Keratinocyte (primary cell): ENCODE data around the gene PTPN2. TPM values are rescaled to one million over a fixed set of nuclear protein-coding genes. Genes with fewer than 3 reads are reported as not detected.

Experiments
- DNase-seq: peaks from one replicate; pipeline ENCODE4 v3.0.0-alpha.2; 2011; ENCODE audit warnings: low read depth, missing footprints, low spot score
- FAIRE-seq: peaks from 2 replicates; lab custom pipeline; 2011; peaks lifted over from hg19 to GRCh38; lab: Jason Lieb, UNC
- H2AFZ ChIP-seq: 2 replicates; pipeline ENCODE4 v1.6.0; 2012; ENCODE audit warnings: low read length, control low read depth, inconsistent platforms; ENCODE audit not compliant: control insufficient read depth
- H3K27ac ChIP-seq: 2 replicates; pipeline ENCODE4 v1.5.1; 2011; ENCODE audit warnings: low read length; ENCODE audit not compliant: control insufficient read depth, insufficient read depth
- H3K27me3 ChIP-seq: 3 replicates; pipeline ENCODE4 v1.6.0; 2011; ENCODE audit warnings: low read length; ENCODE audit not compliant: control insufficient read depth, insufficient read depth; ENCODE audit errors: extremely low read depth
- H3K36me3 ChIP-seq, 2 experiments: 2 replicates in 1 of 2; 3 replicates in 1 of 2; pipeline ENCODE4 v1.5.1; 2011; ENCODE audit warnings: low read length in 2 of 2, mild to moderate bottlenecking in 1 of 2; ENCODE audit not compliant: control insufficient read depth in 2 of 2, insufficient read depth in 2 of 2; ENCODE audit errors: extremely low read depth in 1 of 2
- H3K4me1 ChIP-seq: 3 replicates; pipeline ENCODE4 v1.5.1; 2011; ENCODE audit warnings: low read length; ENCODE audit not compliant: control insufficient read depth, insufficient read depth; ENCODE audit errors: extremely low read depth
- H3K4me2 ChIP-seq: 3 replicates; pipeline ENCODE4 v1.6.0; 2011; ENCODE audit warnings: low read depth, low read length; ENCODE audit not compliant: control insufficient read depth, insufficient read depth; ENCODE audit errors: extremely low read depth
- H3K4me3 ChIP-seq, 3 experiments: fragments of 200-600 bp in 1 of 3; sonication (generic) in 1 of 3; 2 replicates in 2 of 3; 3 replicates in 1 of 3; pipeline ENCODE4 v1.5.1; 2011 to 2016; ENCODE audit warnings: low read length in 3 of 3, mild to moderate bottlenecking in 3 of 3, control low read depth in 2 of 3, inconsistent platforms in 1 of 3, low read depth in 1 of 3, mixed read lengths in 1 of 3, mixed run types in 1 of 3, moderate library complexity in 1 of 3; ENCODE audit not compliant: control insufficient read depth in 2 of 3, insufficient read depth in 2 of 3; ENCODE audit errors: extremely low read depth in 1 of 3
- H3K79me2 ChIP-seq: 2 replicates; pipeline ENCODE4 v1.6.0; 2012; ENCODE audit warnings: low read length; ENCODE audit not compliant: control insufficient read depth, insufficient read depth
- H3K9ac ChIP-seq: 3 replicates; pipeline ENCODE4 v1.6.0; 2011; ENCODE audit warnings: low read length; ENCODE audit not compliant: control insufficient read depth, insufficient read depth; ENCODE audit errors: extremely low read depth
- H3K9me1 ChIP-seq: 3 replicates; pipeline ENCODE4 v1.6.0; 2011; ENCODE audit warnings: low read length; ENCODE audit not compliant: control insufficient read depth, insufficient read depth; ENCODE audit errors: extremely low read depth
- H3K9me3 ChIP-seq: 2 replicates; pipeline ENCODE4 v1.5.1; 2012; ENCODE audit warnings: low read depth, low read length; ENCODE audit not compliant: control insufficient read depth
- H4K20me1 ChIP-seq: 3 replicates; pipeline ENCODE4 v1.6.0; 2011; ENCODE audit warnings: low read length; ENCODE audit not compliant: control insufficient read depth, insufficient read depth; ENCODE audit errors: extremely low read depth
- EZH2 ChIP-seq: IDR thresholded peaks from one replicate; pipeline ENCODE4 v1.6.1; 2012; ENCODE audit warnings: inconsistent platforms, mild to moderate bottlenecking, low read length, moderate library complexity
- dilution Hi-C: fragments of 300-500 bp; cut with MboI; formaldehyde crosslinking; loops from one replicate; pipeline ENCODE4 v1.7.0; 2020; ENCODE audit warnings: low sequenced_read_pairs; ENCODE audit not compliant: extremely low pct_ligation_motif_present
- polyA plus RNA-seq, 5 experiments: library from polyadenylated mRNA; depleted of rRNA in 3 of 5; stranded (reverse) in 3 of 5; stranded (forward) in 1 of 5; unstranded in 1 of 5; fragments of >200 nt; gene quantifications; 1 replicate in 1 of 5; 2 replicates in 3 of 5; 3 replicates in 1 of 5; pipeline versions ENCODE4 v1.2.1 to v1.2.3, GENCODE V29; 2011 to 2012; ENCODE audit warnings: missing spikeins in 2 of 5, low read depth in 1 of 5, low replicate concordance in 1 of 5
- TF ChIP-seq, protein P1 (sequence below), 3 experiments: IDR thresholded peaks in 1 of 3; conservative IDR thresholded peaks in 1 of 3; optimal IDR thresholded peaks in 1 of 3; 2 replicates in 2 of 3; 3 replicates in 1 of 3; pipeline versions ENCODE3 to v1.5.1; 2011; ENCODE audit warnings: low read length in 3 of 3, mild to moderate bottlenecking in 3 of 3, moderate library complexity in 2 of 3, control low read depth in 1 of 3, inconsistent platforms in 1 of 3; ENCODE audit not compliant: insufficient read depth in 2 of 3; ENCODE audit errors: extremely low read depth in 1 of 3

The PTPN2 gene
- polyA plus RNA-seq, 1 donor (not counting 4 experiments of a cell fraction or from before 2014, with no cell fraction given): 39.9 TPM

DNA sequence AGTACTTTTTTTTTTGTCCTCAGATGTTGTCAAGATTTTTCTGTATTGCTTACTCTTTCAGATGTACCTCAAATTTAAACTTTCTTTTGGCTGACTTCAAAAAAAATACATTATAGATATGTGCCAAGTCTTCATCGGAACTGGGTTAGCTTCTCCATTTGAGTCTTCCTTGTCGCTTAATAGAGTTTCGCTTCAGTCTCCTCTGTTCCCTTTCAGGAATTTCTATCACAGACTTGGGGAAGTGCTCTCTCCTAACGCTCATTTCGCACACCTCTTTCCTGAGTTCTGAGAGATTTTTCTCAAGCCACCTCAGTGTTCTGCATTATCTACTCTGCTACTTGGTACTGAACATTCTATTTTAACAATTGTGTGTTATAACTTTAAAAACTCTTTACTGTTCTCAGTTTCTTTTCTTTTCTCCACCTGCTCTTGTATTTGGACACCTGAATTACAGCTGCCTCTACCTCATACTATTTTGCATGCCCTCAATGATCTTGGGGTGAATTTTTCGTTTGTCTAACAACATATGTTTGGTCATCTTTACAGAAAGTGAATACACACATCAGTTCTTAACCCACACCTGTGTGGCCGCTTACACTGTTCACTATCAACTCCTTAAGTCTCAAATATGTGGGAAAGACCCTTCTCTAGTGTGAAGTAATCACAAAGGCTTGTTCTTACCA, 16.5 kb downstream of the PTPN2 start:
- no peak overlapping the region for H3K27ac ChIP-seq
- H3K79me2 ChIP-seq: peaks cover 69% of the 10 kb centered on the region
- no peaks in the 10 kb centered on the region for H3K9me3 ChIP-seq

DNA sequence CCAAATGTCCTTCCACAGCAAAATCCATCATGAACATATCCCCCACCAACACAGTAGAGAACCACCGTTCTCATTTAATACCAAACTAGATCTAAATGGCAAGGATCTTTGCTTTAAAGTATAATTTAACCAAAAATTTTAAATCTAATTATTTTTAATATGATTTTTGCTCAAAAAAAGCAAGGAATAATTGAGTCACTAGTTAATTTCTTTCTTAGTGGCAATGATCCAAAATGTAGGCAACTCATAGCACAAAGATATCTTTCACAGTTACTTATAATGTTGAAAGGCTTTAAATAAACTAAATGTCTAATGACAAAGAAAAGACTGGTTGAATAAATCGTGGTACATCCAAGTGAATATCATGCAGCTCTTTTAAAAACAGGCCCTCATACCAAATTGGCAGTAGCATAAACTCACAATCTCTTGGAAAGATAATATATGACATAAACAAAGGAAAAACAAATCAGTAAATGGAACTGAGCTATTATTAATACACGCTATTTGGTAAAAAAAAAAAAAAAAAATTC, 20.3 kb downstream of the PTPN2 start:
- Histone ChIP-seq H3K9ac (no peak overlapping the region), H3K4me2 (no peak overlapping the region), H3K79me2 (peaks cover 79% of the 10 kb centered on the region), H3K9me3 (no peaks in the 10 kb centered on the region), H3K27me3 (no peaks in the 10 kb centered on the region), H4K20me1 (no peaks in the 10 kb centered on the region), H2AFZ (no peak overlapping the region), H3K36me3 (no peaks in the 10 kb centered on the region), H3K4me3 (no peak overlapping the region), H3K27ac (no peak overlapping the region), H3K9me1 (no peaks in the 10 kb centered on the region), H3K4me1 (peaks cover 11% of the 10 kb centered on the region)
- FAIRE-seq (no peak), DNase-seq (no peak)
- TF ChIP-seq EZH2: no peak
- TF ChIP-seq, protein P1, sequence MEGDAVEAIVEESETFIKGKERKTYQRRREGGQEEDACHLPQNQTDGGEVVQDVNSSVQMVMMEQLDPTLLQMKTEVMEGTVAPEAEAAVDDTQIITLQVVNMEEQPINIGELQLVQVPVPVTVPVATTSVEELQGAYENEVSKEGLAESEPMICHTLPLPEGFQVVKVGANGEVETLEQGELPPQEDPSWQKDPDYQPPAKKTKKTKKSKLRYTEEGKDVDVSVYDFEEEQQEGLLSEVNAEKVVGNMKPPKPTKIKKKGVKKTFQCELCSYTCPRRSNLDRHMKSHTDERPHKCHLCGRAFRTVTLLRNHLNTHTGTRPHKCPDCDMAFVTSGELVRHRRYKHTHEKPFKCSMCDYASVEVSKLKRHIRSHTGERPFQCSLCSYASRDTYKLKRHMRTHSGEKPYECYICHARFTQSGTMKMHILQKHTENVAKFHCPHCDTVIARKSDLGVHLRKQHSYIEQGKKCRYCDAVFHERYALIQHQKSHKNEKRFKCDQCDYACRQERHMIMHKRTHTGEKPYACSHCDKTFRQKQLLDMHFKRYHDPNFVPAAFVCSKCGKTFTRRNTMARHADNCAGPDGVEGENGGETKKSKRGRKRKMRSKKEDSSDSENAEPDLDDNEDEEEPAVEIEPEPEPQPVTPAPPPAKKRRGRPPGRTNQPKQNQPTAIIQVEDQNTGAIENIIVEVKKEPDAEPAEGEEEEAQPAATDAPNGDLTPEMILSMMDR (optimal IDR thresholded peaks at IDR 0.05 in 1 of 3, IDR thresholded peaks at IDR 0.05 in 1 of 3, conservative IDR thresholded peaks at IDR 0.05 in 1 of 3; ENCODE audit: extremely low read depth in 1 of 3, insufficient read depth in 2 of 3, low read length in 3 of 3): no peak
- dilution Hi-C loops: no loop called here

More for the DNA sequence above, 16.5 kb downstream of the PTPN2 start:
- H3K4me3 ChIP-seq: no peak overlapping the region
- no peak overlapping the region for H3K9ac ChIP-seq
- no peaks in the 10 kb centered on the region for H3K27me3 ChIP-seq
- H4K20me1 ChIP-seq: no peaks in the 10 kb centered on the region
- H3K36me3 ChIP-seq: no peaks in the 10 kb centered on the region
- H3K4me2 ChIP-seq: no peak overlapping the region
- no peaks in the 10 kb centered on the region for H3K9me1 ChIP-seq
- TF ChIP-seq EZH2: no peak
- TF ChIP-seq, protein P1 (optimal IDR thresholded peaks at IDR 0.05 in 1 of 3, IDR thresholded peaks at IDR 0.05 in 1 of 3, conservative IDR thresholded peaks at IDR 0.05 in 1 of 3; ENCODE audit: extremely low read depth in 1 of 3, insufficient read depth in 2 of 3, low read length in 3 of 3): no peak
- no peak for FAIRE-seq
- no peak overlapping the region for H2AFZ ChIP-seq
- no peak for DNase-seq
- H3K4me1 ChIP-seq: peaks cover 7% of the 10 kb centered on the region
- dilution Hi-C loops: no loop called here
